Natural killer cell (primary cell): Measurements from ENCODE around the gene TIMM44. TPM values are rescaled to one million over a fixed set of nuclear protein-coding genes. Genes with fewer than 3 reads are reported as not detected.

Experiments
- ATAC-seq, 3 donors: fragments of 150-1000 bp in 2 of 3; fragments of 200-7000 bp in 1 of 3; cut with Tn5 transposase; 1 replicate in 1 of 3; 2 replicates in 2 of 3; pipeline ENCODE4 v1.10.0; 2021; ENCODE audit warnings: mild to moderate bottlenecking in 2 of 3, moderate library complexity in 2 of 3
- DNase-seq, 2 donors: peaks; one replicate each; pipeline versions ENCODE4 v3.0.0 to v3.0.0-alpha.2; 2013 to 2021; ENCODE audit warnings: mixed read lengths in 1 of 2
- H3K27ac ChIP-seq: one replicate; pipeline ENCODE4 v1.5.1; 2013; ENCODE audit warnings: mild to moderate bottlenecking, low read length
- H3K27me3 ChIP-seq: one replicate; pipeline ENCODE4 v1.6.1; 2013; ENCODE audit warnings: low read length; ENCODE audit not compliant: control insufficient read depth, insufficient read depth
- H3K36me3 ChIP-seq: one replicate; pipeline ENCODE4 v1.6.1; 2013; ENCODE audit warnings: low read length; ENCODE audit not compliant: control insufficient read depth, insufficient read depth
- H3K4me1 ChIP-seq: one replicate; pipeline ENCODE4 v1.6.1; 2013; ENCODE audit warnings: low read length; ENCODE audit not compliant: control insufficient read depth, insufficient read depth
- H3K4me3 ChIP-seq: one replicate; pipeline ENCODE4 v1.5.1; 2013; ENCODE audit warnings: low read length
- H3K9me3 ChIP-seq: one replicate; pipeline ENCODE4 v1.6.1; 2013; ENCODE audit warnings: low read length; ENCODE audit not compliant: control insufficient read depth, insufficient read depth
- H3K27ac Mint-ChIP-seq, 2 donors: one replicate each; pipeline ENCODE4 v1.8.0; 2022; ENCODE audit warnings: mild to moderate bottlenecking in 2 of 2, mixed read lengths in 2 of 2, moderate library complexity in 1 of 2
- H3K27me3 Mint-ChIP-seq, 2 donors: one replicate each; pipeline ENCODE4 v1.8.0; 2022; ENCODE audit warnings: low read depth in 2 of 2, mixed read lengths in 2 of 2
- H3K36me3 Mint-ChIP-seq: one replicate; pipeline ENCODE4 v1.8.0; 2022; ENCODE audit warnings: mixed read lengths
- H3K4me1 Mint-ChIP-seq, 2 donors: one replicate each; pipeline ENCODE4 v1.8.0; 2022; ENCODE audit warnings: mixed read lengths in 2 of 2
- H3K4me3 Mint-ChIP-seq: one replicate; pipeline ENCODE4 v1.8.0; 2022; ENCODE audit warnings: mild to moderate bottlenecking, moderate library complexity, mixed read lengths
- H3K9me3 Mint-ChIP-seq, 2 donors: one replicate each; pipeline ENCODE4 v1.8.0; 2022; ENCODE audit warnings: mixed read lengths in 2 of 2
- WGBS: methylation state at CpG from one replicate; pipeline ENCODE4 v1.1.7; 2013; ENCODE audit warnings: missing lambda C conversion rate; ENCODE audit not compliant: insufficient coverage; 5-methylcytosine and 5-hydroxymethylcytosine counted together
- intact Hi-C: fragments of 100-400 bp; cut with micrococcal nuclease; formaldehyde crosslinking; loops from one replicate; pipeline ENCODE4 v1.14.2; 2022
- total RNA-seq, 4 donors: library from RNA; stranded (reverse); fragments of 120-200 nt in 1 of 4; gene quantifications; one replicate each; pipeline versions ENCODE4 v1.2.3 to v1.2.4, GENCODE V29; 2013 to 2022
- TF ChIP-seq, protein P1 (sequence below): fragments of 200-600 bp; IDR thresholded peaks from one replicate; pipeline ENCODE4 v1.8.0; 2022; ENCODE audit warnings: antibody characterized with exemption

TIMM44 gene
- total RNA-seq, 3 donors from 2014 or later (not counting 1 experiment from before 2014, with no cell fraction given), result 83.3 to 116 (median 89.4) TPM

DNA sequence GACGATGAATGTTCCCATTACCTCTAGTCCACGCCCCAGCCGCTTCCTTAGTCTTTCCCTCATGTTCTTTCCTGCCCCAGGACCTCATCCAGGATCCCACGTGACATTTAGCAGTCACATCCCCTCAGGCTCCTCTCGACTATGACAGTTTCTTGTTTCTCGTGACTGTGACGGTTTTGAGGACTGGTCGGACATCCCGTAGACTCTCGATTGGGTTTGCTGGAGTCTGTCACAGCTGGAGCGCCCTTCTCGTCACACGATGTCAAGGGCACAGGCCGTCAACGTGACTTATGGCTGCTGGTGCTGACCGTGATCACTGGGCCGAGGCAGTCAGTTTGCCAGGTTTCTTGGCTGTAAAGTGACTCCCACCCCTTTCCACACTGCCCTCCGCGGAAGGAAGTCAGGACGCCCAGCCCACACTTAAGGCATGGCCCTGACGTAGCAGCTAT, 39.2 kb upstream of the TIMM44 start:
- no peaks in the 10 kb centered on the region for H3K27me3 Mint-ChIP-seq
- H3K9me3 ChIP-seq, result no peaks in the 10 kb centered on the region
- DNase-seq (no peak), ATAC-seq (no peak)
- H3K9me3 Mint-ChIP-seq, result no peaks in the 10 kb centered on the region
- H3K27ac ChIP-seq, result no peak overlapping the region
- TF ChIP-seq, protein P1, sequence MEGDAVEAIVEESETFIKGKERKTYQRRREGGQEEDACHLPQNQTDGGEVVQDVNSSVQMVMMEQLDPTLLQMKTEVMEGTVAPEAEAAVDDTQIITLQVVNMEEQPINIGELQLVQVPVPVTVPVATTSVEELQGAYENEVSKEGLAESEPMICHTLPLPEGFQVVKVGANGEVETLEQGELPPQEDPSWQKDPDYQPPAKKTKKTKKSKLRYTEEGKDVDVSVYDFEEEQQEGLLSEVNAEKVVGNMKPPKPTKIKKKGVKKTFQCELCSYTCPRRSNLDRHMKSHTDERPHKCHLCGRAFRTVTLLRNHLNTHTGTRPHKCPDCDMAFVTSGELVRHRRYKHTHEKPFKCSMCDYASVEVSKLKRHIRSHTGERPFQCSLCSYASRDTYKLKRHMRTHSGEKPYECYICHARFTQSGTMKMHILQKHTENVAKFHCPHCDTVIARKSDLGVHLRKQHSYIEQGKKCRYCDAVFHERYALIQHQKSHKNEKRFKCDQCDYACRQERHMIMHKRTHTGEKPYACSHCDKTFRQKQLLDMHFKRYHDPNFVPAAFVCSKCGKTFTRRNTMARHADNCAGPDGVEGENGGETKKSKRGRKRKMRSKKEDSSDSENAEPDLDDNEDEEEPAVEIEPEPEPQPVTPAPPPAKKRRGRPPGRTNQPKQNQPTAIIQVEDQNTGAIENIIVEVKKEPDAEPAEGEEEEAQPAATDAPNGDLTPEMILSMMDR, result no peak
- H3K4me3 Mint-ChIP-seq, result no peak overlapping the region
- no peak overlapping the region for H3K27ac Mint-ChIP-seq
- H3K36me3 Mint-ChIP-seq, result no peaks in the 10 kb centered on the region
- H3K4me1 Mint-ChIP-seq, result peaks cover 9 to 16% of the 10 kb centered on the region in 2 donors
- peaks cover 57% of the 10 kb centered on the region for H3K36me3 ChIP-seq
- 94% methylated on average over 21 of the region's 21 CpGs for WGBS
- no peaks in the 10 kb centered on the region for H3K4me1 ChIP-seq
- H3K27me3 ChIP-seq, result no peaks in the 10 kb centered on the region
- no peak overlapping the region for H3K4me3 ChIP-seq
- intact Hi-C loops, result no loop called here

DNA sequence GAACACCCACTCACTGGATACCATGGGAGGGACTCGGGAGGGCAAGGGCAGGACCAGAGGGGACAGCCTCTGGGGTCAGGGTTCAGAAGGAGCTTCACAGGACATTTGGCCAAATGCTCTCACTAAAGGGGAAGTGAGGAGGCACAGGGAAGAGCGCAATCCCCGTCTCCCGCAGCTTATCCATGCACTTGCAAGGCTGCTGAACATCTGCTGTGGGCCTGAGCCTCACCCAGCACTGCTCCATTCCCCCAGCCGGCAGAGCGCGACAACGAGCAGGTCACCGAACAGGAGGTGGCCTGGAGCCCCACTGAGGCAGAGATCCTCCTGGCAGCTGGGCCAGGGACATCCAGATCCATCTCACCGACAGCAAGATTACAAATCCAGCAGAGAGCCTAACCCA, 38.6 kb upstream of the TIMM44 start:
- H3K27me3 ChIP-seq, result no peaks in the 10 kb centered on the region
- intact Hi-C loops, result no loop called here
- Mint-ChIP-seq H3K4me3 (no peak overlapping the region), H3K27me3 (no peaks in the 10 kb centered on the region), H3K4me1 (peaks cover 7 to 12% of the 10 kb centered on the region in 2 donors), H3K9me3 (no peaks in the 10 kb centered on the region), H3K27ac (no peak overlapping the region), H3K36me3 (no peaks in the 10 kb centered on the region)
- no peak for ATAC-seq
- 95% methylated on average over 10 of the region's 10 CpGs for WGBS
- H3K4me3 ChIP-seq, result no peak overlapping the region
- H3K27ac ChIP-seq, result no peak overlapping the region
- H3K9me3 ChIP-seq, result no peaks in the 10 kb centered on the region
- H3K4me1 ChIP-seq, result no peaks in the 10 kb centered on the region
- H3K36me3 ChIP-seq, result peaks cover 55% of the 10 kb centered on the region
- no peak for DNase-seq
- TF ChIP-seq, protein P1, result no peak

DNA sequence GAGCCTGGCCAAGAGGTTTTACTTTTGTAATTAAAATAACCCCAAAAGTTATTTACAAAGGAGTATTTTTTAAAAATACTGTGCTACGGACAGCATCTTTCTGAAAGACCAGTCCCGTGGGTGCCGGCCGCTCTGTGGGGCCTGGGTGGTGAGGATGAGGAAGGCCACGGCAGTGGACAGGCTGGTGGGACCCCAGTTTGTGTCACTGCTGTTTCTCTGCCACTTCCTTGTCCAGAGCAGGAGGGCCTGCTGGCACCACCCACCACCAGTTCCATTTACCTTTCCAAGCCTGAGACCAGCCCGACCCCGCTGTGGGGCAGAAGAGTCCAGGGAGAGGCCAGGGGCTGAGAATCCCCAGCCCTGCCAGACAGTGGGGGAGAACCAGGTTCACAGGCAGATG, 38.2 kb upstream of the TIMM44 start:
- TF ChIP-seq, protein P1, result no peak
- H3K27me3 ChIP-seq, result no peaks in the 10 kb centered on the region
- Mint-ChIP-seq H3K27me3 (no peaks in the 10 kb centered on the region), H3K27ac (no peak overlapping the region), H3K4me1 (peaks cover 7 to 12% of the 10 kb centered on the region in 2 donors), H3K36me3 (no peaks in the 10 kb centered on the region), H3K9me3 (no peaks in the 10 kb centered on the region), H3K4me3 (no peak overlapping the region)
- H3K36me3 ChIP-seq, result peaks cover 54% of the 10 kb centered on the region
- H3K9me3 ChIP-seq, result no peaks in the 10 kb centered on the region
- WGBS, result 96% methylated on average over 7 of the region's 7 CpGs
- DNase-seq (no peak), ATAC-seq (no peak)
- H3K4me1 ChIP-seq, result no peaks in the 10 kb centered on the region
- intact Hi-C loops, result no loop called here
- no peak overlapping the region for H3K27ac ChIP-seq
- no peak overlapping the region for H3K4me3 ChIP-seq

DNA sequence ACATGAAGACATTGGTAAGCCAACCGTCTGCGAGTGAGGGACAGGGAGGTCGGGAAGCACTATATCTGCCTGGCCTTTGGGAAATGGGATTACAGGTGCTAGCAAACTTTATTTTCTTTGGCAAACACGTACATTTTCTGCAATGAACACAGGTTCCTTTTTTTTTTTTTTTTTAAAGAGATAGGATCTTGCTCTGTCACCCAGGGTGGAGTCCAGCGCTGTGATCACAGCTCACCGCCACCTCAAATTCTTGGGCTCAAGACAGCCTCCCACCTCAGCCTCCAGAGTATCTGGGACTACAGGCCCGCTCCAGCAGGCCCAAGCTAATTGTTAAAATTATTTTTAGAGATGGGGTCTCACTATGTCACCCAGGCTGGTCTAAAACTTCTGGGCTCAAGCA, 37.7 kb upstream of the TIMM44 start:
- Histone ChIP-seq H3K27ac (no peak overlapping the region), H3K9me3 (no peaks in the 10 kb centered on the region), H3K27me3 (no peaks in the 10 kb centered on the region), H3K4me3 (no peak overlapping the region), H3K36me3 (peaks cover 49% of the 10 kb centered on the region), H3K4me1 (no peaks in the 10 kb centered on the region)
- Mint-ChIP-seq H3K4me1 (peaks cover 4 to 9% of the 10 kb centered on the region in 2 donors), H3K9me3 (no peaks in the 10 kb centered on the region), H3K4me3 (no peak overlapping the region), H3K27ac (no peak overlapping the region), H3K27me3 (no peaks in the 10 kb centered on the region), H3K36me3 (no peaks in the 10 kb centered on the region)
- intact Hi-C loops, result no loop called here
- TF ChIP-seq, protein P1, result no peak
- no peak for ATAC-seq
- WGBS, result 89% methylated on average over 5 of the region's 7 CpGs
- no peak for DNase-seq
